Activated CD4-positive, alpha-beta T cell treated with anti-CD3 and anti-CD28 coated beads for 1 hour (primary cell): Measurements from ENCODE around the gene TCF4.

ENCODE experiments used
- DNase-seq: peaks from one replicate; pipeline ENCODE4 v3.0.0-alpha.2; 2020

The TCF4 gene

GRCh38 chr18:55588111-55588869, at the start of gene TCF4:
Gene TCF4, minus strand, starts transcription at chr18:55588192. Its CDS starts 1,076 bp downstream, at chr18:55587116.
- DNase-seq: no peak

- no peak for DNase-seq
Observed at GRCh38 chr18:55637204-55637603, 49.2 kb upstream of the TCF4 start.

- no peak for DNase-seq
Observed at GRCh38 chr18:55635439-55635838, 47.4 kb upstream of the TCF4 start.

- no peak for DNase-seq
Observed at GRCh38 chr18:55634545-55634944, 46.6 kb upstream of the TCF4 start.

- DNase-seq: no peak
Observed at GRCh38 chr18:55633032-55633431, 45.0 kb upstream of the TCF4 start.

- DNase-seq: no peak
Observed at GRCh38 chr18:55629133-55629532, 41.1 kb upstream of the TCF4 start.

GRCh38 chr18:55627007-55627406, 39.0 kb upstream of the TCF4 start:
- DNase-seq: no peak

- no peak for DNase-seq
Observed at GRCh38 chr18:55625901-55626300, 37.9 kb upstream of the TCF4 start.

GRCh38 chr18:55623626-55624025, 35.6 kb upstream of the TCF4 start:
- no peak for DNase-seq

- DNase-seq: no peak
Observed at GRCh38 chr18:55610506-55610905, 22.5 kb upstream of the TCF4 start.

GRCh38 chr18:55609160-55609825, 21.3 kb upstream of the TCF4 start:
- no peak for DNase-seq

GRCh38 chr18:55608497-55608896, 20.5 kb upstream of the TCF4 start:
- no peak for DNase-seq

GRCh38 chr18:55607773-55608172, 19.8 kb upstream of the TCF4 start:
- DNase-seq: no peak

GRCh38 chr18:55605733-55606338, 17.8 kb upstream of the TCF4 start:
- no peak for DNase-seq

GRCh38 chr18:55603775-55604174, 15.8 kb upstream of the TCF4 start:
- DNase-seq: no peak

- no peak for DNase-seq
Observed at GRCh38 chr18:55593888-55594287, 5.9 kb upstream of the TCF4 start.

- DNase-seq: no peak
Observed at GRCh38 chr18:55592572-55592971, 4.6 kb upstream of the TCF4 start.

GRCh38 chr18:55592106-55592505, 4.1 kb upstream of the TCF4 start:
- DNase-seq: no peak

GRCh38 chr18:55589625-55590291, 1.8 kb upstream of the TCF4 start:
- DNase-seq: peak; percentile 54

GRCh38 chr18:55588870-55589595, 1.0 kb upstream of the TCF4 start:
- no peak for DNase-seq

GRCh38 chr18:55587418-55588110, 428 bp downstream of the TCF4 start:
- DNase-seq: no peak

- DNase-seq: no peak
Observed at GRCh38 chr18:55585920-55586561, 2.0 kb downstream of the TCF4 start.
